A549 (cell line): Measurements from ENCODE around the gene BRD8.
"Not testable (repeated sequence)": the region's sequence is repeated elsewhere in the genome, so short reads cannot be mapped to it uniquely, and the experiment has no call there.

ENCODE experiments used
- CTCF ChIP-seq: fragments of >200 bp; sonication (Bioruptor Twin); formaldehyde crosslinking; IDR thresholded peaks from 3 replicates; pipeline ENCODE4 v1.5.1; 2016
- EHMT2 ChIP-seq: fragments of 200-600 bp; sonication (generic); IDR thresholded peaks from 2 replicates; pipeline ENCODE4 v1.6.1; 2016; ENCODE audit warnings: antibody characterized with exemption, low read depth, mild to moderate bottlenecking, moderate library complexity
- ELK1 ChIP-seq: fragments of 150-350 bp; IDR thresholded peaks from 2 replicates; pipeline ENCODE4 v1.6.1; 2014; ENCODE audit warnings: low read depth, mild to moderate bottlenecking, low read length
- EP300 ChIP-seq, 2 experiments: fragments of >200 bp; sonication (Bioruptor Twin); formaldehyde crosslinking; IDR thresholded peaks; 2 replicates in 1 of 2; 3 replicates in 1 of 2; pipeline ENCODE4 v1.6.1; 2016 to 2017
- PBX3 ChIP-seq: IDR thresholded peaks from 2 replicates; pipeline ENCODE4 v1.6.1; 2012
- ZC3H11A ChIP-seq: fragments of 450-650 bp; IDR thresholded peaks from 2 replicates; pipeline ENCODE4 v1.6.1; 2014; ENCODE audit warnings: antibody characterized with exemption, mild to moderate bottlenecking

- TF ChIP-seq CTCF; EP300 (IDR thresholded peaks at IDR 0.05); ZC3H11A; ELK1; PBX3; EHMT2: not testable (repeated sequence)
These were observed 34.9 kb downstream of the BRD8 start for GRCh38 chr5:138143578-138143977.
